ENCODE results near the gene TAS2R20.

- no peak for TF ChIP-seq CTCF (IDR thresholded peaks at IDR 0.05; ENCODE audit: low read depth, low read length)
- no peak for TF ChIP-seq MYC (IDR thresholded peaks at IDR 0.05; ENCODE audit: low read depth, low read length)
- no peak for TF ChIP-seq POLR2A (IDR thresholded peaks at IDR 0.05; ENCODE audit: extremely low read depth, insufficient read length)
Measured at GRCh38 chr12:10968765-10969456, 29.2 kb downstream of the TAS2R20 start.
